A549 (cell line): ENCODE measurements around the gene TMC4.
"Not testable (repeated sequence)": the region's sequence is repeated elsewhere in the genome, so short reads cannot be mapped to it uniquely, and the experiment has no call there.

Source experiments
- BHLHE40 ChIP-seq: IDR thresholded peaks from 2 replicates; pipeline ENCODE4 v1.6.1; 2012; ENCODE audit warnings: low read depth, low read length, inconsistent platforms
- CEBPB ChIP-seq, 2 experiments: fragments of >200 bp in 1 of 2; sonication (Bioruptor Twin) in 1 of 2; formaldehyde crosslinking in 1 of 2; IDR thresholded peaks; 2 replicates each; pipeline ENCODE4 v1.6.1; 2012 to 2016
- CHD2 ChIP-seq: fragments of 150-350 bp; IDR thresholded peaks from 2 replicates; pipeline ENCODE4 v1.6.1; 2014; ENCODE audit warnings: low read length; ENCODE audit not compliant: partially characterized antibody
- CHD4 ChIP-seq: fragments of 200-600 bp; sonication (generic); IDR thresholded peaks from 2 replicates; pipeline ENCODE4 v1.6.1; 2016; ENCODE audit warnings: antibody characterized with exemption, mild to moderate bottlenecking, borderline replicate concordance
- TF ChIP-seq, protein P1 (sequence below): fragments of >200 bp; sonication (Bioruptor Twin); formaldehyde crosslinking; IDR thresholded peaks from 3 replicates; pipeline ENCODE4 v1.5.1; 2016
- TF ChIP-seq, protein P2 (sequence below): fragments of 450-650 bp; IDR thresholded peaks from 2 replicates; pipeline ENCODE4 v1.6.1; 2014; ENCODE audit warnings: antibody characterized with exemption
- TF ChIP-seq, protein P3 (sequence below): fragments of >200 bp; sonication (Bioruptor Twin); formaldehyde crosslinking; IDR thresholded peaks from 3 replicates; pipeline ENCODE4 v1.6.1; 2016
- TF ChIP-seq, protein P4 (sequence below): IDR thresholded peaks from 2 replicates; pipeline ENCODE4 v1.6.1; 2012

DNA sequence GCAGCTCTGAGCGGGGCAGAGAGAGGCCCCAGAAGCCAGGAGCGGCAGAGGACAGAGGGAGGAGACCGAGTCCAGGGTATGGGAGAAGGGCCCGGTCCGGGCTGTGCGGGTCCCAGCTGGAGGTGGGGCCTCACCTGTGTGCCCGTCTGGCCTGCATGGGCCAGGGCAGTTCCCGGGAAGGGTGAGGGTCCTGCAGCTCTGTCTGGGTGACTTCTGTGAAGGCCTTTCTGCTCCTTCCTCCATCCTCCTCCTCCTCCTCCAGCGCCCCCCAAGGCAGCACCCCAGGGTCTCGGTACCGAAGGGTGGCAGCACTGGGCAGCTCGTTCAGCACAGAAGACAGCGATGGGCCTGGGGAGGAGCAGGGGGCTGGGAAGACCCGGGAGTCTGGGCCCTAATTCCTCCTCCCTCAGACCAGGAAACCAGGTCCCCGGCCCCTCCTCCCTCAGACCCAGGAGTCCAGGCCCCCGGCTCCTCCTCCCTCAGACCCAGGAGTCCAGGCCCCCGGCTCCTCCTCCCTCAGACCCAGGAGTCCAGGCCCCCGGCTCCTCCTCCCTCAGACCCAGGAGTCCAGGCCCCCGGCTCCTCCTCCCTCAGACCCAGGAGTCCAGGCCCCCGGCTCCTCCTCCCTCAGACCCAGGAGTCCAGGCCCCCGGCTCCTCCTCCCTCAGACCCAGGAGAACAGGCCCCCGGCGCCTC, 1.1 kb downstream of the TMC4 start:
- TF ChIP-seq, protein P1, sequence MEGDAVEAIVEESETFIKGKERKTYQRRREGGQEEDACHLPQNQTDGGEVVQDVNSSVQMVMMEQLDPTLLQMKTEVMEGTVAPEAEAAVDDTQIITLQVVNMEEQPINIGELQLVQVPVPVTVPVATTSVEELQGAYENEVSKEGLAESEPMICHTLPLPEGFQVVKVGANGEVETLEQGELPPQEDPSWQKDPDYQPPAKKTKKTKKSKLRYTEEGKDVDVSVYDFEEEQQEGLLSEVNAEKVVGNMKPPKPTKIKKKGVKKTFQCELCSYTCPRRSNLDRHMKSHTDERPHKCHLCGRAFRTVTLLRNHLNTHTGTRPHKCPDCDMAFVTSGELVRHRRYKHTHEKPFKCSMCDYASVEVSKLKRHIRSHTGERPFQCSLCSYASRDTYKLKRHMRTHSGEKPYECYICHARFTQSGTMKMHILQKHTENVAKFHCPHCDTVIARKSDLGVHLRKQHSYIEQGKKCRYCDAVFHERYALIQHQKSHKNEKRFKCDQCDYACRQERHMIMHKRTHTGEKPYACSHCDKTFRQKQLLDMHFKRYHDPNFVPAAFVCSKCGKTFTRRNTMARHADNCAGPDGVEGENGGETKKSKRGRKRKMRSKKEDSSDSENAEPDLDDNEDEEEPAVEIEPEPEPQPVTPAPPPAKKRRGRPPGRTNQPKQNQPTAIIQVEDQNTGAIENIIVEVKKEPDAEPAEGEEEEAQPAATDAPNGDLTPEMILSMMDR: not testable (repeated sequence)
- not testable (repeated sequence) for TF ChIP-seq CHD2; BHLHE40; CHD4; CEBPB (IDR thresholded peaks at IDR 0.05)
- TF ChIP-seq, protein P2, sequence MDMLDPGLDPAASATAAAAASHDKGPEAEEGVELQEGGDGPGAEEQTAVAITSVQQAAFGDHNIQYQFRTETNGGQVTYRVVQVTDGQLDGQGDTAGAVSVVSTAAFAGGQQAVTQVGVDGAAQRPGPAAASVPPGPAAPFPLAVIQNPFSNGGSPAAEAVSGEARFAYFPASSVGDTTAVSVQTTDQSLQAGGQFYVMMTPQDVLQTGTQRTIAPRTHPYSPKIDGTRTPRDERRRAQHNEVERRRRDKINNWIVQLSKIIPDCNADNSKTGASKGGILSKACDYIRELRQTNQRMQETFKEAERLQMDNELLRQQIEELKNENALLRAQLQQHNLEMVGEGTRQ: not testable (repeated sequence)
- TF ChIP-seq, protein P3, sequence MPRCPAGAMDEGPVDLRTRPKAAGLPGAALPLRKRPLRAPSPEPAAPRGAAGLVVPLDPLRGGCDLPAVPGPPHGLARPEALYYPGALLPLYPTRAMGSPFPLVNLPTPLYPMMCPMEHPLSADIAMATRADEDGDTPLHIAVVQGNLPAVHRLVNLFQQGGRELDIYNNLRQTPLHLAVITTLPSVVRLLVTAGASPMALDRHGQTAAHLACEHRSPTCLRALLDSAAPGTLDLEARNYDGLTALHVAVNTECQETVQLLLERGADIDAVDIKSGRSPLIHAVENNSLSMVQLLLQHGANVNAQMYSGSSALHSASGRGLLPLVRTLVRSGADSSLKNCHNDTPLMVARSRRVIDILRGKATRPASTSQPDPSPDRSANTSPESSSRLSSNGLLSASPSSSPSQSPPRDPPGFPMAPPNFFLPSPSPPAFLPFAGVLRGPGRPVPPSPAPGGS: not testable (repeated sequence)
- TF ChIP-seq, protein P4, sequence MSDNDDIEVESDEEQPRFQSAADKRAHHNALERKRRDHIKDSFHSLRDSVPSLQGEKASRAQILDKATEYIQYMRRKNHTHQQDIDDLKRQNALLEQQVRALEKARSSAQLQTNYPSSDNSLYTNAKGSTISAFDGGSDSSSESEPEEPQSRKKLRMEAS: not testable (repeated sequence)
